SU-DHL-6 (cell line): ENCODE results near the gene PODN.

Experiments used
- H2AFZ ChIP-seq: fragments of 200-600 bp; sonication (generic); 2 replicates; pipeline ENCODE4 v1.6.1; 2014; ENCODE audit warnings: low read depth, mild to moderate bottlenecking, moderate library complexity, mixed read lengths, antibody characterized with exemption, low read length; ENCODE audit not compliant: severe bottlenecking
- H3F3A ChIP-seq: fragments of 200-600 bp; shearing (Covaris generic); 2 replicates; pipeline ENCODE4 v1.6.0; 2016; ENCODE audit warnings: antibody characterized with exemption, mild to moderate bottlenecking; ENCODE audit not compliant: insufficient read depth
- H3K27ac ChIP-seq: fragments of 200-600 bp; sonication (generic); 2 replicates; pipeline ENCODE4 v1.5.1; 2016; ENCODE audit warnings: low read depth, mild to moderate bottlenecking, low read length, moderate library complexity, mixed read lengths
- H3K27me3 ChIP-seq: fragments of 200-600 bp; sonication (generic), shearing (Covaris generic); 2 replicates; pipeline ENCODE4 v1.6.0; 2014; ENCODE audit warnings: mild to moderate bottlenecking, low read length
- H3K36me3 ChIP-seq: fragments of 200-600 bp; sonication (generic); 2 replicates; pipeline ENCODE4 v1.6.1; 2014; ENCODE audit warnings: mild to moderate bottlenecking, low read length, mixed read lengths
- H3K4me2 ChIP-seq: fragments of 300-600, 200-600 bp; shearing (Covaris generic), sonication (generic); 2 replicates; pipeline ENCODE4 v1.6.0; 2014; ENCODE audit warnings: low read length, low read depth, mild to moderate bottlenecking; ENCODE audit not compliant: poor library complexity, severe bottlenecking
- H3K4me3 ChIP-seq: fragments of 200-600 bp; sonication (generic); 2 replicates; pipeline ENCODE4 v1.5.1; 2014; ENCODE audit warnings: antibody characterized with exemption, low read length, mild to moderate bottlenecking, mixed read lengths; ENCODE audit not compliant: insufficient read depth, poor library complexity, severe bottlenecking
- H3K79me2 ChIP-seq: fragments of 200-600 bp; sonication (generic); 2 replicates; pipeline ENCODE4 v1.6.1; 2014; ENCODE audit warnings: mild to moderate bottlenecking, low read length, moderate library complexity; ENCODE audit not compliant: insufficient read depth
- H3K9ac ChIP-seq: fragments of 200-600 bp; sonication (generic); 2 replicates; pipeline ENCODE4 v1.7.0; 2014; ENCODE audit warnings: mild to moderate bottlenecking, low read length
- H3K9me2 ChIP-seq: fragments of 200-600 bp; sonication (generic); replicated peaks from 2 replicates; pipeline ENCODE4 v1.6.1; 2014; ENCODE audit warnings: low read length; ENCODE audit not compliant: insufficient read depth
- H3K9me3 ChIP-seq: fragments of 200-600 bp; sonication (generic); 2 replicates; pipeline ENCODE4 v1.6.1; 2014; ENCODE audit warnings: low read length, mixed read lengths; ENCODE audit not compliant: insufficient read depth
- H4K20me1 ChIP-seq: fragments of 200-600 bp; sonication (generic); 2 replicates; pipeline ENCODE4 v1.6.1; 2014; ENCODE audit warnings: low read depth, mild to moderate bottlenecking, antibody characterized with exemption, low read length, moderate library complexity, mixed read lengths
- CTCF ChIP-seq: fragments of 200-600 bp; sonication (generic); IDR thresholded peaks from one replicate; pipeline ENCODE4 v1.5.1; 2017; ENCODE audit warnings: antibody characterized with exemption, mild to moderate bottlenecking, low read length, moderate library complexity; ENCODE audit not compliant: insufficient read depth, poor library complexity, severe bottlenecking
- EZH2phosphoT487 ChIP-seq: fragments of 200-600 bp; sonication (generic), shearing (Covaris generic); conservative IDR thresholded peaks from 2 replicates; pipeline ENCODE4 v1.6.1; 2018; ENCODE audit warnings: mild to moderate bottlenecking, antibody characterized with exemption, low read length, moderate library complexity, mixed read lengths

The PODN gene

GRCh38 chr1:53069265-53069662 lies 7.3 kb downstream of the PODN start:
- no peak for TF ChIP-seq CTCF
- TF ChIP-seq EZH2phosphoT487, result no peak
- H3K9me2 ChIP-seq, result no peaks in the 10 kb centered on the region

GRCh38 chr1:53069663-53070327 lies 7.8 kb downstream of the PODN start:
- Histone ChIP-seq H3K9me3 (no peaks in the 10 kb centered on the region), H3K9me2 (no peaks in the 10 kb centered on the region), H3K4me2 (no peak overlapping the region), H3K36me3 (no peaks in the 10 kb centered on the region), H3K9ac (no peak overlapping the region), H3K27ac (no peak overlapping the region), H2AFZ (no peak overlapping the region), H3K79me2 (no peaks in the 10 kb centered on the region), H3F3A (no peaks in the 10 kb centered on the region), H4K20me1 (no peaks in the 10 kb centered on the region), H3K27me3 (no peaks in the 10 kb centered on the region), H3K4me3 (no peak overlapping the region)
- TF ChIP-seq CTCF (no peak), EZH2phosphoT487 (no peak)

More at GRCh38 chr1:53069265-53069662, 7.3 kb downstream of the PODN start:
- H2AFZ ChIP-seq, result no peak overlapping the region
- H3K79me2 ChIP-seq, result no peaks in the 10 kb centered on the region
- no peaks in the 10 kb centered on the region for H3K36me3 ChIP-seq
- no peaks in the 10 kb centered on the region for H3K9me3 ChIP-seq
- H3K4me3 ChIP-seq, result no peak overlapping the region
- H3K27ac ChIP-seq, result no peak overlapping the region
- no peak overlapping the region for H3K4me2 ChIP-seq
- no peak overlapping the region for H3K9ac ChIP-seq
- H4K20me1 ChIP-seq, result no peaks in the 10 kb centered on the region
- H3K27me3 ChIP-seq, result no peaks in the 10 kb centered on the region
- no peaks in the 10 kb centered on the region for H3F3A ChIP-seq

GRCh38 chr1:53070621-53071020 lies 8.6 kb downstream of the PODN start:
- Histone ChIP-seq H3K9ac (no peak overlapping the region), H3K27ac (no peak overlapping the region)
- no peak for TF ChIP-seq CTCF
- TF ChIP-seq EZH2phosphoT487, result no peak

More at GRCh38 chr1:53070621-53071020, 8.6 kb downstream of the PODN start:
- H3K4me2 ChIP-seq, result no peak overlapping the region
- H3K4me3 ChIP-seq, result no peak overlapping the region
- no peaks in the 10 kb centered on the region for H3K9me3 ChIP-seq
- no peaks in the 10 kb centered on the region for H3K36me3 ChIP-seq
- H2AFZ ChIP-seq, result no peak overlapping the region
- no peaks in the 10 kb centered on the region for H3K9me2 ChIP-seq
- H3K27me3 ChIP-seq, result no peaks in the 10 kb centered on the region
- no peaks in the 10 kb centered on the region for H3F3A ChIP-seq
- H4K20me1 ChIP-seq, result no peaks in the 10 kb centered on the region
- no peaks in the 10 kb centered on the region for H3K79me2 ChIP-seq
